HFFc6 (cell line): ENCODE measurements around the gene PRKAR1B. TPM values are rescaled to one million over a fixed set of nuclear protein-coding genes. Genes with fewer than 3 reads are reported as not detected.
A peak's percentile ranks its signal among the peaks of the same experiment; 100 is the strongest.

ENCODE experiments used
- DNase-seq: peaks from one replicate; pipeline ENCODE4 v3.0.0-alpha.2; 2018
- H3K27ac Mint-ChIP-seq: 2 replicates; pipeline ENCODE4 v1.8.0; 2020; ENCODE audit warnings: mild to moderate bottlenecking, mixed read lengths
- H3K27me3 Mint-ChIP-seq: 2 replicates; pipeline ENCODE4 v1.8.0; 2021; ENCODE audit warnings: mild to moderate bottlenecking, moderate library complexity, mixed read lengths; ENCODE audit not compliant: insufficient read depth
- H3K36me3 Mint-ChIP-seq: 2 replicates; pipeline ENCODE4 v1.8.0; 2021; ENCODE audit warnings: low read depth, mixed read lengths
- H3K4me1 Mint-ChIP-seq: 2 replicates; pipeline ENCODE4 v1.8.0; 2020; ENCODE audit warnings: low read depth, mixed read lengths
- H3K4me3 Mint-ChIP-seq: 2 replicates; pipeline ENCODE4 v1.8.0; 2020; ENCODE audit warnings: mild to moderate bottlenecking, moderate library complexity, mixed read lengths
- H3K9me3 Mint-ChIP-seq: 2 replicates; pipeline ENCODE4 v1.8.0; 2020; ENCODE audit warnings: mild to moderate bottlenecking, mixed read lengths
- total RNA-seq, 6 experiments: library from RNA; stranded (reverse); fragmentation: NEBNext Ultra II Directional; extraction: Animal tissue kit (Norgen Biotek cat#: 25700); gene quantifications; 2 replicates in 1 of 6; 3 replicates in 5 of 6; pipeline ENCODE4 v1.2.3, GENCODE V29; 2021
- TF ChIP-seq, protein P1 (sequence below): fragments of 200-600 bp; sonication (generic); IDR thresholded peaks from 2 replicates; pipeline ENCODE4 v1.5.0; 2021; ENCODE audit warnings: antibody characterized with exemption, mild to moderate bottlenecking

PRKAR1B gene
- total RNA-seq, 6 experiments from 2014 or later, result 15.5 to 22.7 (median 17.1) TPM

DNA sequence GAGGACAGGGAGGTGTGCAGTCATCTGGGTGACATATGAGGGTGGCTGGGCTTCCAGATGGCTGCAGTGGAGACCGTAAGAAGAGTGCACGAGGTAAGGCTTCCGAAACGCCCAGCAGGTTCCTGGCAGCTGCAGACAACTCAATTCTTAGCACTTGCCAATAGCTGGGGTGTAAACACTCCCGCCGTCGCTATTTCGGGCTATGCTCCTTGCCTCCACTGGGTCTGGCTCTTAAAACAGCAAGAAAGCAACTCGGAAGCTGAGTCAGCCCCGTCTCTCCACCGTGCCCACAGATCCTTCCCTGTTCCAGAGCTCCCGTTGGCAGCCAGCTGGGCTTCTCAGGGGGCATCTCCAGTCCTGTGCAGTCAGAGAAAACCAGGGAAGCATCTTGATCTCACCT is 201.3 kb downstream of the PRKAR1B start:
- no peak for DNase-seq
- TF ChIP-seq, protein P1, sequence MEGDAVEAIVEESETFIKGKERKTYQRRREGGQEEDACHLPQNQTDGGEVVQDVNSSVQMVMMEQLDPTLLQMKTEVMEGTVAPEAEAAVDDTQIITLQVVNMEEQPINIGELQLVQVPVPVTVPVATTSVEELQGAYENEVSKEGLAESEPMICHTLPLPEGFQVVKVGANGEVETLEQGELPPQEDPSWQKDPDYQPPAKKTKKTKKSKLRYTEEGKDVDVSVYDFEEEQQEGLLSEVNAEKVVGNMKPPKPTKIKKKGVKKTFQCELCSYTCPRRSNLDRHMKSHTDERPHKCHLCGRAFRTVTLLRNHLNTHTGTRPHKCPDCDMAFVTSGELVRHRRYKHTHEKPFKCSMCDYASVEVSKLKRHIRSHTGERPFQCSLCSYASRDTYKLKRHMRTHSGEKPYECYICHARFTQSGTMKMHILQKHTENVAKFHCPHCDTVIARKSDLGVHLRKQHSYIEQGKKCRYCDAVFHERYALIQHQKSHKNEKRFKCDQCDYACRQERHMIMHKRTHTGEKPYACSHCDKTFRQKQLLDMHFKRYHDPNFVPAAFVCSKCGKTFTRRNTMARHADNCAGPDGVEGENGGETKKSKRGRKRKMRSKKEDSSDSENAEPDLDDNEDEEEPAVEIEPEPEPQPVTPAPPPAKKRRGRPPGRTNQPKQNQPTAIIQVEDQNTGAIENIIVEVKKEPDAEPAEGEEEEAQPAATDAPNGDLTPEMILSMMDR, result no peak
- H3K27ac Mint-ChIP-seq, result no peak overlapping the region
- peaks cover 12% of the 10 kb centered on the region for H3K27me3 Mint-ChIP-seq
- H3K4me1 Mint-ChIP-seq, result no peaks in the 10 kb centered on the region
- H3K4me3 Mint-ChIP-seq, result no peak overlapping the region
- no peaks in the 10 kb centered on the region for H3K36me3 Mint-ChIP-seq
- H3K9me3 Mint-ChIP-seq, result no peaks in the 10 kb centered on the region

DNA sequence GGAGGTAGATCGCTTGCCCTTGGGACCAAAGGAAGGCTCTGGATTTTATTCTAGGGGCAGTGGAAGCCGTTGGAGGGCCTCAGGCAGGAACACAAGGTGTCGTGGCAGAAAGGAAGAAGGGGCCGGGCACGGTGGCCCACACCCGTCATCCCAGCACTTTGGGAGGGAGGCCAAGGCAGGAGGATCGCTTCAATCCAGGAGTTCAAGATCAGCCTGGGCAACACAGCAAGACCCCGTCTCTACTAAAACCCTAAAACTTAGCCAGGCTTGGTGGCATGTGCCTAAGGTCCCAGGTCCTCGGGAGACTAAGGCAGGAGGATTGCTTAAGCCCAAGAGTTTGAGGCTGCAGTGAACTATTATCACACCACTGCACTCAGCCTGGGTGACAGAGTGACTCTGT is 202.3 kb downstream of the PRKAR1B start:
- no peak overlapping the region for H3K4me3 Mint-ChIP-seq
- peaks cover 5% of the 10 kb centered on the region for H3K27me3 Mint-ChIP-seq
- no peaks in the 10 kb centered on the region for H3K36me3 Mint-ChIP-seq
- no peaks in the 10 kb centered on the region for H3K9me3 Mint-ChIP-seq
- DNase-seq, result no peak
- no peaks in the 10 kb centered on the region for H3K4me1 Mint-ChIP-seq
- H3K27ac Mint-ChIP-seq, result no peak overlapping the region
- TF ChIP-seq, protein P1, result no peak

GRCh38 chr7:523347-524336 is 203.4 kb downstream of the PRKAR1B start:
- Mint-ChIP-seq H3K27ac (no peak overlapping the region), H3K4me3 (no peak overlapping the region), H3K36me3 (no peaks in the 10 kb centered on the region), H3K9me3 (no peaks in the 10 kb centered on the region), H3K27me3 (peaks cover 4% of the 10 kb centered on the region), H3K4me1 (no peaks in the 10 kb centered on the region)
- TF ChIP-seq, protein P1, result no peak
- DNase-seq, result no peak

DNA sequence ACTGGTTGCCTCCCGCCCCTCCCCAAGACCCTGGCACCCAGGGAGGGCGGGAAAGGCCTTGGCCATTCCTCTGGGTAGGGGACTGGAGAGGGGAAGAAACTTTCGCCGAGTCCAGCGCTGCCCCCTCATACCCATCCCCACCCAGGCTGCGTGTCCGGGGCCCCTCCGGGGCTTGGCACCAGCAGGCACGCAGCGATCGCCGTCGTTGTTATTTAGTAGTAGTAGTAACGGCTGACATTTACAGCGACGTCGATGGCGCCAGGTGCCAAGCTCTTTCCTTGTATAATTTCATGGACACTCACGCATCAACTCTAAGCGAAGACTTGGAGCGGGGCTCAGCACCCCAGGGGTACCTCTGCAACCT is 204.1 kb downstream of the PRKAR1B start:
- DNase-seq, result no peak
- no peak overlapping the region for H3K4me3 Mint-ChIP-seq
- no peaks in the 10 kb centered on the region for H3K9me3 Mint-ChIP-seq
- no peak overlapping the region for H3K27ac Mint-ChIP-seq
- TF ChIP-seq, protein P1, result no peak
- peaks cover 4% of the 10 kb centered on the region for H3K27me3 Mint-ChIP-seq
- H3K4me1 Mint-ChIP-seq, result no peaks in the 10 kb centered on the region
- no peaks in the 10 kb centered on the region for H3K36me3 Mint-ChIP-seq

DNA sequence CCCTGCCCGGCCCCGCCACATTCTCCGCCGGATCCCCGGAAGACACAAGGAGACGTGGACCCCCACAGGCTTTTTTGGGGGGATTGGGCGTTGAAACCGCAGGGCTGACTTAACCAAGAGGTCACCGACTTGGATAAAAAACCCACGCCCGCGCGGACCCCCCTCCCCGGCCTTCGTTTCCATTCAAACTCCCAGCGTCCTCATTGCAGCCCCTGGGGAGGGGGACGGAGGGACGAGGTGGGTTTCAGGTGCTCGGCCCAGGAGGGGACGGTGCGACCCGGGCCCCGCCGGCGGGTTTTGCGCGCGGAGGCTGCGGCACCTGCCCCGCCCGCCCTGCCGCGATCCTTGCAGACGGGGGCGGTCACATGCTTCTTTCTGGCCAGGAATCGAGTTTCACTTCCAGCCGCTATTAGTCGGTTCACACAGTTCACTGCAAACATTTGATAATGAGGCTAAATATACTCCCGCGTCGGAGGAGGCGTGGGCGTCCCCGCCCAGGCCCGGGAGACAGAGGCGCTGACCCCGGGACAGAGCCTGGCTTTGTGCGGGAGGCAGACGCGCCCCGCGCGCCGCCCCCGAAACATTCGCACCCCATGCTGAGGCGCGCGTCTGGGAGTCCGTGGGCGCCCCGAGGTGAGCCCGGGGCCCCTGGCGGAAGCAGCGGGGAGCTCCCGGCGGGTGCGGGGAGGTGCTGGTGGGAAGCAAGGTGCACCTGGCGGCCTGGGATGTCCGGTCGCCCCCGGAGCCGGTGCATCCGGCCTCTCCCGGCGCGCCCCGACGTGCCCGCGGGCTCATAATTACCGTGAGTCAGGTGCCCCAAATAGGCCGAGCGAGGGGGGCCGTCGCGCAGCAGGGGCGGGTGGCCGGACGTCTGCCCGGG is 204.8 kb downstream of the PRKAR1B start:
- Mint-ChIP-seq H3K4me3 (peak overlapping the region; percentile 43), H3K36me3 (no peaks in the 10 kb centered on the region), H3K27ac (no peak overlapping the region), H3K9me3 (no peaks in the 10 kb centered on the region), H3K27me3 (peaks cover 4% of the 10 kb centered on the region), H3K4me1 (no peaks in the 10 kb centered on the region)
- no peak for DNase-seq
- TF ChIP-seq, protein P1, result peak; percentile 20
